MCF 10A (cell line): ENCODE measurements around the gene OR2T2. TPM values are rescaled to one million over a fixed set of nuclear protein-coding genes. Genes with fewer than 3 reads are reported as not detected.
A peak's percentile ranks its signal among the peaks of the same experiment; 100 is the strongest.
"Not testable (repeated sequence)": the region's sequence is repeated elsewhere in the genome, so short reads cannot be mapped to it uniquely, and the experiment has no call there.

Source experiments
- BruUV-seq: library from RNA; stranded (reverse); fragments of 400-500 nt; replicated peaks from 2 replicates; lab custom pipeline; 2021; lab: Mats Ljungman, UMichigan
- CTCF ChIA-PET: fragments of 300-600 bp; sonication (Branson Sonifier 250); formaldehyde crosslinking; extraction: SDS; loops from one replicate; lab custom pipeline; 2021; ENCODE audit warnings: antibody characterized with exemption, inconsistent platforms; lab: Yijun Ruan, JAX
- POLR2A ChIA-PET: fragments of 300-600, 350-650 bp; sonication (Branson Sonifier 250); formaldehyde crosslinking; extraction: SDS; loops from one replicate; lab custom pipeline; 2020; ENCODE audit warnings: antibody characterized with exemption, inconsistent platforms; lab: Yijun Ruan, JAX
- DNase-seq: peaks from one replicate; pipeline ENCODE4 v3.0.0-alpha.2; 2018; ENCODE audit not compliant: unreplicated experiment
- H3K27ac Mint-ChIP-seq: one replicate; pipeline ENCODE4 v1.8.0; 2022; ENCODE audit warnings: mild to moderate bottlenecking, low read depth, mixed read lengths; ENCODE audit not compliant: unreplicated experiment
- H3K27me3 Mint-ChIP-seq: one replicate; pipeline ENCODE4 v1.8.0; 2022; ENCODE audit warnings: mixed read lengths; ENCODE audit not compliant: insufficient read depth, unreplicated experiment
- H3K36me3 Mint-ChIP-seq: one replicate; pipeline ENCODE4 v1.8.0; 2022; ENCODE audit warnings: mild to moderate bottlenecking, moderate library complexity, mixed read lengths; ENCODE audit not compliant: insufficient read depth, unreplicated experiment
- H3K4me1 Mint-ChIP-seq: one replicate; pipeline ENCODE4 v1.8.0; 2022; ENCODE audit warnings: mixed read lengths; ENCODE audit not compliant: insufficient read depth, unreplicated experiment
- H3K4me3 Mint-ChIP-seq: one replicate; pipeline ENCODE4 v1.8.0; 2022; ENCODE audit warnings: mild to moderate bottlenecking, moderate library complexity, mixed read lengths; ENCODE audit not compliant: unreplicated experiment
- H3K9me3 Mint-ChIP-seq: one replicate; pipeline ENCODE4 v1.8.0; 2022; ENCODE audit warnings: mixed read lengths; ENCODE audit not compliant: unreplicated experiment
- intact Hi-C: fragments of 100-400 bp; cut with micrococcal nuclease; formaldehyde crosslinking; loops from 2 replicates; pipeline ENCODE4 v1.14.1; 2022
- total RNA-seq: library from RNA; stranded (reverse); gene quantifications from 2 replicates; pipeline ENCODE4 v1.2.3, GENCODE V29; 2022

The OR2T2 gene
- total RNA-seq, 1 experiment from 2014 or later, result not detected

GRCh38 chr1:248449821-248450465 is 4.5 kb downstream of the OR2T2 start:
- H3K4me1 Mint-ChIP-seq, result peaks cover 13% of the 10 kb centered on the region
- BruUV-seq, CTCF ChIA-PET, H3K27me3 Mint-ChIP-seq, H3K36me3 Mint-ChIP-seq, H3K27ac Mint-ChIP-seq, intact Hi-C loops, H3K4me3 Mint-ChIP-seq, DNase-seq, POLR2A ChIA-PET, H3K9me3 Mint-ChIP-seq: not testable (repeated sequence)

- BruUV-seq, POLR2A ChIA-PET, intact Hi-C loops: not testable (repeated sequence)
Measured at GRCh38 chr1:248450466-248451145, 5.2 kb downstream of the OR2T2 start.

GRCh38 chr1:248453619-248454018 is 8.2 kb downstream of the OR2T2 start:
- H3K27me3 Mint-ChIP-seq, CTCF ChIA-PET, H3K27ac Mint-ChIP-seq, POLR2A ChIA-PET, H3K36me3 Mint-ChIP-seq, H3K4me1 Mint-ChIP-seq, H3K9me3 Mint-ChIP-seq, H3K4me3 Mint-ChIP-seq, DNase-seq, BruUV-seq, intact Hi-C loops: not testable (repeated sequence)

More at GRCh38 chr1:248450466-248451145, 5.2 kb downstream of the OR2T2 start:
- H3K36me3 Mint-ChIP-seq, H3K9me3 Mint-ChIP-seq, H3K4me1 Mint-ChIP-seq, H3K27ac Mint-ChIP-seq, H3K27me3 Mint-ChIP-seq, H3K4me3 Mint-ChIP-seq, DNase-seq, CTCF ChIA-PET: not testable (repeated sequence)

- H3K36me3 Mint-ChIP-seq, BruUV-seq: not testable (repeated sequence)
Measured at GRCh38 chr1:248455045-248455444, 9.6 kb downstream of the OR2T2 start.

GRCh38 chr1:248456635-248457034 is 11.2 kb downstream of the OR2T2 start:
- BruUV-seq, H3K9me3 Mint-ChIP-seq, H3K27ac Mint-ChIP-seq, H3K4me3 Mint-ChIP-seq, CTCF ChIA-PET, H3K36me3 Mint-ChIP-seq, DNase-seq, intact Hi-C loops, H3K27me3 Mint-ChIP-seq, POLR2A ChIA-PET, H3K4me1 Mint-ChIP-seq: not testable (repeated sequence)

More at GRCh38 chr1:248455045-248455444, 9.6 kb downstream of the OR2T2 start:
- DNase-seq, H3K9me3 Mint-ChIP-seq, H3K4me1 Mint-ChIP-seq, POLR2A ChIA-PET, intact Hi-C loops, CTCF ChIA-PET, H3K27ac Mint-ChIP-seq, H3K4me3 Mint-ChIP-seq, H3K27me3 Mint-ChIP-seq: not testable (repeated sequence)

GRCh38 chr1:248459117-248459516 is 13.7 kb downstream of the OR2T2 start:
- H3K36me3 Mint-ChIP-seq, intact Hi-C loops, H3K9me3 Mint-ChIP-seq, H3K27me3 Mint-ChIP-seq, H3K27ac Mint-ChIP-seq, BruUV-seq, CTCF ChIA-PET, H3K4me3 Mint-ChIP-seq, POLR2A ChIA-PET: not testable (repeated sequence)
- DNase-seq, result peak; percentile 6
- peaks cover 12% of the 10 kb centered on the region for H3K4me1 Mint-ChIP-seq
